Measurements from ENCODE around the gene ACVR1C. TPM values are rescaled to one million over a fixed set of nuclear protein-coding genes. Genes with fewer than 3 reads are reported as not detected.

ACVR1C gene
- total RNA-seq, 1 donor from 2014 or later: 1.1 TPM

- intact Hi-C loops (cut with DNase I): no loop called here
- H3K36me3 ChIP-seq: no peaks in the 10 kb centered on the region
- H3K4me1 ChIP-seq: no peaks in the 10 kb centered on the region
- no peaks in the 10 kb centered on the region for H3K9me3 ChIP-seq
- DNase-seq (no peak), ATAC-seq (no peak)
- H3K27me3 ChIP-seq: no peaks in the 10 kb centered on the region
- TF ChIP-seq CTCF (IDR thresholded peaks at IDR 0.05): no peak
- no peak overlapping the region for H3K27ac ChIP-seq
- H3K4me3 ChIP-seq: no peak overlapping the region
These were observed 151.5 kb downstream of the ACVR1C start for GRCh38 chr2:157476953-157477709.

Other genes starting within 250 kb of the ACVR1C start
- gene CYTIP, start 184.8 kb downstream of the ACVR1C start, total RNA-seq: 34.7 TPM
- gene ACVR1, start 247.5 kb upstream of the ACVR1C start, total RNA-seq: 34.4 TPM